ENCODE measurements around the gene CCDC6. TPM values are rescaled to one million over a fixed set of nuclear protein-coding genes. Genes with fewer than 3 reads are reported as not detected.

Gene CCDC6
- total RNA-seq, 4 donors from 2014 or later: 26.6 to 43.3 (median 29.5) TPM

- Histone ChIP-seq H3K4me3 (no peak overlapping the region), H3K27ac (no peak overlapping the region), H3K9me3 (no peaks in the 10 kb centered on the region), H3K36me3 (peaks cover 0 to 20% of the 10 kb centered on the region in 2 donors), H3K27me3 (no peaks in the 10 kb centered on the region), H3K4me1 (peaks cover 22 to 26% of the 10 kb centered on the region in 2 donors)
- TF ChIP-seq POLR2A (IDR thresholded peaks at IDR 0.05) (no peak), CTCF (IDR thresholded peaks at IDR 0.05 in 4 of 5, conservative IDR thresholded peaks at IDR 0.05 in 1 of 5) (no peak)
- DNase-seq (no peak), ATAC-seq (no peak)
- in situ Hi-C loops (cut with MboI; ENCODE audit: low sequenced_read_pairs in 4 of 4): no loop called here
- intact Hi-C loops (cut with DNase I; ENCODE audit: low total_unique reads): no loop called here
Observed at GRCh38 chr10:59847888-59848287, 58.5 kb downstream of the CCDC6 start.

GRCh38 chr10:59847326-59847725, 59.0 kb downstream of the CCDC6 start:
- H3K4me1 ChIP-seq: peaks cover 16 to 21% of the 10 kb centered on the region in 2 donors
- DNase-seq (no peak), ATAC-seq (no peak)
- H3K4me3 ChIP-seq: no peak overlapping the region
- H3K9me3 ChIP-seq: no peaks in the 10 kb centered on the region
- no peak overlapping the region for H3K27ac ChIP-seq
- H3K36me3 ChIP-seq: peaks cover 0 to 20% of the 10 kb centered on the region in 2 donors
- TF ChIP-seq POLR2A (IDR thresholded peaks at IDR 0.05) (no peak), CTCF (IDR thresholded peaks at IDR 0.05 in 4 of 5, conservative IDR thresholded peaks at IDR 0.05 in 1 of 5) (no peak)
- no peaks in the 10 kb centered on the region for H3K27me3 ChIP-seq
- in situ Hi-C loops (cut with MboI; ENCODE audit: low sequenced_read_pairs in 4 of 4) (no loop called here), intact Hi-C loops (cut with DNase I; ENCODE audit: low total_unique reads) (no loop called here)

GRCh38 chr10:59844436-59844835, 61.9 kb downstream of the CCDC6 start:
- Histone ChIP-seq H3K9me3 (no peaks in the 10 kb centered on the region), H3K27ac (peak overlapping the region in 2 of 4 donors; percentile 39 to 44), H3K36me3 (peaks cover 0 to 14% of the 10 kb centered on the region in 2 donors), H3K4me1 (peaks cover 6 to 17% of the 10 kb centered on the region in 2 donors), H3K27me3 (no peaks in the 10 kb centered on the region), H3K4me3 (no peak overlapping the region)
- DNase-seq: no peak
- in situ Hi-C loops (cut with MboI; ENCODE audit: low sequenced_read_pairs in 4 of 4): no loop called here
- intact Hi-C loops (cut with DNase I; ENCODE audit: low total_unique reads): no loop called here
- ATAC-seq: peak; percentile 58 to 86
- no peak for TF ChIP-seq CTCF (IDR thresholded peaks at IDR 0.05 in 4 of 5, conservative IDR thresholded peaks at IDR 0.05 in 1 of 5)
- no peak for TF ChIP-seq POLR2A (IDR thresholded peaks at IDR 0.05)

GRCh38 chr10:59843748-59844147, 62.6 kb downstream of the CCDC6 start:
- H3K4me1 ChIP-seq: peaks cover 3 to 16% of the 10 kb centered on the region in 2 donors
- TF ChIP-seq POLR2A (IDR thresholded peaks at IDR 0.05) (no peak), CTCF (IDR thresholded peaks at IDR 0.05 in 4 of 5, conservative IDR thresholded peaks at IDR 0.05 in 1 of 5) (no peak)
- intact Hi-C loops (cut with DNase I; ENCODE audit: low total_unique reads) (no loop called here), in situ Hi-C loops (cut with MboI; ENCODE audit: low sequenced_read_pairs in 4 of 4) (no loop called here)
- H3K27me3 ChIP-seq: no peaks in the 10 kb centered on the region
- no peak overlapping the region for H3K4me3 ChIP-seq
- H3K36me3 ChIP-seq: peaks cover 0 to 14% of the 10 kb centered on the region in 2 donors
- no peak for DNase-seq
- ATAC-seq: no peak
- peak overlapping the region in 1 of 4 donors; percentile 44 for H3K27ac ChIP-seq
- no peaks in the 10 kb centered on the region for H3K9me3 ChIP-seq

- peaks cover 0 to 3% of the 10 kb centered on the region in 2 donors for H3K36me3 ChIP-seq
- ATAC-seq (peak in 1 of 2 donors; percentile 38), DNase-seq (no peak)
- H3K27me3 ChIP-seq: no peaks in the 10 kb centered on the region
- in situ Hi-C loops (cut with MboI; ENCODE audit: low sequenced_read_pairs in 4 of 4) (no loop called here), intact Hi-C loops (cut with DNase I; ENCODE audit: low total_unique reads) (loop anchor here (10.0 kb wide), 1 partner anchor 195 kb away; no protein-coding TSS in a partner anchor)
- no peak overlapping the region for H3K4me3 ChIP-seq
- H3K9me3 ChIP-seq: no peaks in the 10 kb centered on the region
- peaks cover 11 to 32% of the 10 kb centered on the region in 2 donors for H3K4me1 ChIP-seq
- no peak overlapping the region for H3K27ac ChIP-seq
- TF ChIP-seq CTCF (IDR thresholded peaks at IDR 0.05 in 4 of 5, conservative IDR thresholded peaks at IDR 0.05 in 1 of 5): no peak
- no peak for TF ChIP-seq POLR2A (IDR thresholded peaks at IDR 0.05)
Observed at GRCh38 chr10:59839576-59839975, 66.8 kb downstream of the CCDC6 start.

All from gastrocnemius medialis (tissue), 4 donors.